SIG-M5 treated with dmso at 0.1 percent for 504 hours (cell line): Measurements from ENCODE around the gene SCAMP5.

Experiments used
- DNase-seq: peaks from one replicate; lab custom pipeline; 2025; ENCODE audit not compliant: unreplicated experiment; lab: John Stamatoyannopoulos, UW

The SCAMP5 gene

DNA sequence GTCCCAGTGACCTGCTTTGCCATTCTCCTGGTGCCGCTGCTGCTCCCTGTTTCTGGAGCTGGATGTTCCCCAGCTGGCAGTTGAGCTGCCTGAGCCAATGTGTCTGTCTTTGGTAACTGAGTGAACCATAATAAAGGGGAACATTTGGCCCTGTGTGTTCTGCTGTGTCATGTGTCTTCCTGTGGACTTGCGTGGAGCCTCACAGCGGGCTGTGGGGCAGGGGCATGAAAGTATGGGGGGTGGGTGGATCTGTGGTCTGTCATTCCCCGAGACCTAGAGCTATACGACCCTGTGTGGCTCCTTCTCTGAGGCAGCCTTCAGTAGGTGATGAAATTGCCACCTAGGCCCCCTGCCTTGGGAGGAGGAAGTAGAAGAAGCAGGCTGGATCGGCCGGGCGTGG is 26.0 kb downstream of the SCAMP5 start:
- DNase-seq: no peak

DNA sequence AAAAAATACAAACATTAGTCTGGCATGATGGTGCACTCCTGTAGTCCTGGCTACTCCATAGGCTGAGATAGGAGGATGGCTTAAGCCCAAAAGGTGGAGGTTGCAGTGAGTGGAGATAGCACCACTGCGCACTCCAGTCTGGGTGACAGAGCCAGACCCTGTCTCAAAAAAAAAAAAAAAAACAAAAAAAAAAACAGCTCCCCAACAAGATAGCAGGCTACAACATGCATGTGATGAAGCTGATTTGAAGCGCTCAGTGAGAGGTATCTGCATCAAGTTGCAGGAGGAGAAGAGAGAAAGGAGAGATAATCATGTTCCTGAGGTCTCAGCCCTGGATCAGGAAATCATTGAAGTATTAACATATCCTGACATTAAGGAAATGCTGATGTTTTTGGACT is 27.4 kb downstream of the SCAMP5 start:
- no peak for DNase-seq

DNA sequence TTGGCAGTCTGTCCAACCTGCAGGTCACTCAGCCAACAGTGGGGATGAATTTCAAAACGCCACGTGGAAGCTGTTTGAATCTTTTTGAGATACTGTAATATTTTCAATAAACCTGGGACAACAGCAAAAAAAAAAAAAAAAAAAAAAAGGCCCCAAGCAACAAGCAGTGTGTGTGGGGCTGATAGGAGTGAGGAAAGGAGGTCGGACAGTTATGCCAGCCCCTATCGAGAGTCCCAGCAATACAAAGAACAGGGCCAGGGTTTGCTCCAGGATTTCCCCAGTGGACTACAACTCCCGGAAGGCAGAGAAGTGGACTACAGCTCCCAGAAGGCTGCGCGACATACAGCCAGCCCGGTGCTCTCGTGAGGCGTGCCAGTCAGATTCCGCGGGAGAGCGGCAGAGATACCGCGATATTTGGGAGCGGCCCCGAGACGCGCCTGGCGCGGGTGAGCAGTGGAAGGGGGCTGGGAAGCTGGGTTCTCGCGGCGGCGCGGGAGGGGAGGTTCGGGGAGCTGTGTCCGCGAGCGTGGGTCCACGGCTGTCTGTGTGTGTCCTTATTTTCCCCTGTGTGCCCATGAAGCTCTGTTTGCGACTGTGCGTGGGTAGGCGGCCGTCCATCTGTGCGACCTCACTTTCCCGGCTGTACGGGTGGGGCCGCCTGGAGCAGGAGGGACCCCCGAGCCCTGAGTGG is 28.0 kb downstream of the SCAMP5 start, which contains the start of gene PPCDC:
Gene PPCDC, plus strand, starts transcription at position 410 of the 691 bp plus-strand sequence. CDS start 4,729 bp downstream, outside the sequence.
- DNase-seq: peak; percentile 97

DNA sequence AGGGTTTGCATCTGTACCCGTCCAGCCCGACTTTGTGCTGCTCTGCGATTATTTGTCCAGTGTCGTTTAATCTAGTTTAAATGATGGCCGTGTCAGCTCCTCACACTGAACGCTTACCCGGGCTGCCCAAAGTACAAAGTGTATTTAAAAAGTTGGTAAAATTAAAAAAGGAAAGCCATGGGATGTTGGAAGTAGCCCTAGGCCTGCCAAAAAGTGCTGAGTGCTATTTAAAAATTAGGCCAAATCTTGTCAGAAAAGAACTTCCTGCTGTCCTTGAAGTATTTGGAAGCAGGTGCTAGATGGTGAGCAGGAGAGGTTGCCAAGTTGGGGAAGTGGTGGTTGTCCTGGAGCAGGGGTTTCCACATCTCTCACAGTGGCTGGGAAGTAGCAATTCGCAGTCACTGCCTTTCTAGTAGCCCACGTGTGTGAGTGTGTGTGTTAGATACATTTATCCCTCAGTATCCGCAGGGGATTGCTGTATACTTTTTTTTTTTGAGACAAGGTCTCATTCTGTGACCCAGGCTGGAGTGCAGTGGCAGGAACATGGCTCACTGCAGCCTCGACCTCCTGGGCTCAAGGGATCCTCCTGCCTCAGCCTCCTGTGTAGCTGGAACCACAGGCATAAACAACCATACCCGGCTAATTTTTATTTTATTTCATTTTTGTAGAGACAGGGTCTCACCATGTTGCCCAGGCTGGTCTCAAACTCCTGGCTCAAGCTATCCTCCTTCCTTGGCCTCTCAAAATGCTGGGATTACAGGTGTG is 28.7 kb downstream of the SCAMP5 start:
- peak; percentile 90 for DNase-seq

DNA sequence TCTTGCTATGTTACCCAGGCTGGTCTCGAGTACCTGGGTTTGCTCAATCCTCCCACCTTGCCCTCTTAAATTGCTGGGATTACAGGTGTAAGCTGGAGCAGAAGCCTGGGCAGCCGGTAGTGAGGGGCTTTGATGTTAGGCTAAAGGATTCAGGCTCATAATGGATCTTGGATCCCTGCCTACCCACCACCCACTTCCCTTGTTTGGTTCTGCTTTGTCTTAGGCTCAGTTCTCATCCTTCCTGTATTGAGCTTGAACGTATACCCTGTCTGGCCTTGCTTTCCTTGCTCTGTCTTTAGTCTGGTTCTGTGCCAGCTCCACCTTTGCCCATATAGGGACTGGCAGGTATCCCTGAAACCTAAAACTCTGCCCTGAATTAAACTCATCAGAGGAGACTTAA is 29.7 kb downstream of the SCAMP5 start:
- DNase-seq: no peak

DNA sequence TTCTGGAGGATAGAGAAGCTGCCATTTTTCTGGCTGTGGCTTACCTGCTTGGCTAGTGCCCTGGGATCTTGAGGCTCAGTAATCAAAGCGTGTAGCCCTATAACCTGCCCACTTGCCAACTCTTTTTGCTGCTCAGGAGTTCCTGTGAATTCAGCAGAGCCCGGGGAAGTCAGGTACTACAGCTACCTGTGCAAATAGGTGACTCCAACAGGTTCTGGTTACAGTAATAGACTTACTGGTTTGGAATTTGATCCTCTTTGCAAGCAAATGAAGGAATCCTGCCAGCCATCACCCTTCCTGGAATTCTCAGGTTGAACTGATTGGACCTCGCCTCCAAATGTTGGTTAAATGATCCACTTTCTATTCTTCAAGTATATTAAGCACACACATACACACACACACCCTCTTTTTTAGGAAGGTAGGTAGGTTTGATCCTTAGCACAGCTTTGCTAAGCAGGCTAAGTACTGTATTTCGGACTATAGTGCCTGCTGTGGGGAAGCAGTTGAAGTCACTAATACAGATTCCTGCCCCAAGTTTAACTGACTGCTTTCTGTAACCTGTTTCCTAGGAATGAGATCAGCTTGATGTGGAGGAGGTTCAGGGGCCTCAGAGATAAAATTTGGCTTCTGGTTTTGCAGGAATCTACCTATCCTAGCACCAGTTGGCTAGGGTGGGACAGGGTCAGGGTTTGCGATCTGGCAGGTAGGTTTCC is 30.3 kb downstream of the SCAMP5 start:
- peak; percentile 14 for DNase-seq

DNA sequence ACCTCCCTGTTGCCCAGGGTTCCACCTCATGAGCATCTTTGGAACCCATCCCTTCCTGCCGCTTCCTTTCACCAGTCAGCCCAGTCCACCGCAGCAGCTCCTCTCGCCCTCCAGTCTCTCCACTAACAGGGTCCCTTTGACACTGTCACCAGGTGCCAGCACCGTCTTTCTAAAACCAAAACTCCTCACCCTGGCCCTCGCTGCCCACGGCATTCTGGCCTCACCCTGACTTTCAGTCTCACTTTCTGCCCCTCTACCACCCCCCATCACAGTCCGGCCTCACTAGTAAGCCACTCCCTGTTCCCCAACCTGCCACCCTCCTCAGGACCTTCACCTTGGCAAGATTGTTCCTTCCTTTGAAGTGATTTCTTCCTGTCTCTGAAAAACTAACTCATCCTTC is 32.2 kb downstream of the SCAMP5 start:
- no peak for DNase-seq

DNA sequence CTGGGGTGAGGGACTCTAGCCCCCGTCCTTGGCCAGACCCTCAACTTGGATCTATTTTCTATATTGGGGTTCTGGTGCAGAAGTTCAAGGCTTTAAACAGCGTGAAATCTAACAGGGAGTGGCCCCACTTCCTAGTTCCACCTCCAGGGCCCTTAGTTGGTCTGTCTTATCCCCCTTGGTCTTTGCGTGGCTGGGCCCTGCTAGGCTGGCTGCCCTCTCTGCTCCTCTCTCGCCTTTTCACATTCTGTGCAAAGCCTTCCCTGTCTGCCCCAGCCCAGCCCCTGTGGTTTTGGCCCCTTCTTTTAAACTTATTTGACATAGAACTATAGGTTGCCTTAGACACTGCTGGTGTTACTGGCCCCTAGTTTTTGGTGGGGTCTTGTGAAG is 33.6 kb downstream of the SCAMP5 start:
- no peak for DNase-seq

DNA sequence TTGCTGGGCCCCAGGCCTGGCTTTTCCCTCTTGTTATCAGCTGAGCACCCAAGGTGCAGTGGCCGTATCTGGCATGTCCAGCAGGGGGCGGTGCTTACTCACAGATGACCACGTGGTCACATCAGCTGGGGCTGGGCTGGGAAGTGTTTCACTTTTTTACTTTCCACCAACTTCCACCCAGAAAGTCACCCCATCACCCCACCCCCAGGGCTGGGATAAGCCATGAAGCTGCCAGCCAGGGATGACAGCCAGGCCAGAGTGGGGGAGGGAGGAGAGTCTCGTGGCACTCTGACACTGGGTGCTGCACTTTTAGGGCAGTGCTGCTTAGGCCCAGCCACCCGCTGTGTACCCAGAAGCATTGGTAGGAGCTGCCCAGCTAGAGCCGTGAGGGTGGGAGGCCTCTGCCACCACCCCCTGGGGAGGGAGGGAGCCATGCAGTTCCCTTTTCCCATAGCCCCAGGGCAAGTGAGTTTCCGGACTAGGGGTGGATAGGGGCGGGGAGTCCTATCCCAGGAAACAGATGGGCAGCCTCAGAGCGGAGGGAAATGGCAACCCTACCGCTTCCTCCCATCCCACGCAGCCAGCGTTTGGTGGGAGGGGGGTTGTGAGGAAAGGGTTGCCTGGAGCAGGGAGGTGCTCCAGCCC is 34.1 kb downstream of the SCAMP5 start:
- peak; percentile 61 for DNase-seq

DNA sequence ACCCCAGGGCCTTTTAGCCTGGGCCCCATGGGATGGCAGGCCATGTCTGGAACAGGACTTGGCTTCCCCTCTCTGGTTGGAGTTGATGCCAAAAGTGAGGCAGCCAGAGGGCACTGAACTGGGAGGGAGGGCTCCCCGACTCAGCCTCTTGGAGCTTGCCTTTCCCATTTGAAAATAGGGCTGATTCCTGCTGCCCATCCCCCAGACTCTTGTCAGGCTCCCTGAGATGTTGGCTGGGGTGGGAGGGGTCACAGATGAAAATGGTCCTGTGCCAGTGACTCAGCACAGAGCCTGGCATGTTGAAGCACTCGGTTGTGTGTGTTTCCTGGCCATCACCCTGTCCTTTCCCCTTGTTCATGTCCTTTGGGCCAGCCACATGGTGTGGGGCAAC is 34.7 kb downstream of the SCAMP5 start:
- no peak for DNase-seq

DNA sequence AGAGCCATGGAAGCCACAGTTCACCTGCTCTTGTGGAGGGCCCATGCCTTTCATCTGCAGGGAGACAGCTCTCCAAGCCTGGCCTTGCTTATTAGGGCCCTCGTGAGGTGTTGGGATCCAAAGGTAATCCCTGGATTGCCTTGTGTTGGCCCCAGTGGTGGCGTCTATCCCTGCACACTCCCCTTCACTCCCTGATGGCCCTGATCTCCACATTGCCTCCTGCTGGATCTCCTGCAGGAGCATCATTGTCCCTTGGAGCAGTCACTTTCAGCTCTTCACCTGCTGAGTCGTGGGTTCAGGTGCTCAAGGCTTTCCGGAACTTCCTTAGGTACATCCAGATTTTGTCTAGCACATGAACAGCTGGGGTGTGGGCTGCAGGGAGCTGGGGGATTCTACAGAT is 35.1 kb downstream of the SCAMP5 start:
- no peak for DNase-seq

DNA sequence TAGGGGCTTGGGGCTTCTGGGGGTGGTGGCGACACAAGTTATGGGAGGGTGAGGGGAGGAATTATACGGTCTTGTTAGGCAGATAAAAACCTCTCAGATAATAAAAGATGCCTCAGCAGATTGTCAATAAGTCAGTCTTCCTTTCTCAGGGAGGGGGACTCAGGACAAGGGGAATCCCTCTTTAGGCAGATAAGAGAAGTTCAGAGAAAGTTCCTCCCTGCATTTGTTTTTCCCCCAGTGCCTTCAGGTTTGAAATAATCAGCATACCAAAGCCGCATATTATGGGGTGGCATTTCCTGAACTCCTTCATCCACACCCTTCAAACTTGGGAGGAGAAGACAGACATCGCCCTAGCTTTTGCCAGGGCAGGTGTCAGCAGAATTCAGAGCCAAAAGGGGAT is 36.5 kb downstream of the SCAMP5 start:
- no peak for DNase-seq

DNA sequence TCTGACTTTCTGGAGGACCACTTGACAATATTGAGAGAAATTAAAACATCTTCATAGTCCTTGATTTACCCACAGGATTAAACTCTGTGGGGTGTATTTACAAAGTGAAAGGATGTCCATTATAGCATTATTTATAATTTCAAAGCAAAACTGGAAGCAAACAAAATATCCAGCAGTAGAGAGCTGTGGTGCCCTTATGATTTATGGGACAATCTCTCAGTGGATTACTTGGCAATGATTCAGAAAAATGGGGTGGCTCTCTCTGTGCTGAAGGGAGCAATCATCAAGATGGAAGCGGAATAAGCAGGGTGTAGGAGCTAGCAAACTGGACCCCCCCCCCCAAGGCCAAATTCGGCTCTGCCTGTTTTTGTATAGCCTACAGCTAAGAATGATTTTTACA is 37.0 kb downstream of the SCAMP5 start:
- no peak for DNase-seq

DNA sequence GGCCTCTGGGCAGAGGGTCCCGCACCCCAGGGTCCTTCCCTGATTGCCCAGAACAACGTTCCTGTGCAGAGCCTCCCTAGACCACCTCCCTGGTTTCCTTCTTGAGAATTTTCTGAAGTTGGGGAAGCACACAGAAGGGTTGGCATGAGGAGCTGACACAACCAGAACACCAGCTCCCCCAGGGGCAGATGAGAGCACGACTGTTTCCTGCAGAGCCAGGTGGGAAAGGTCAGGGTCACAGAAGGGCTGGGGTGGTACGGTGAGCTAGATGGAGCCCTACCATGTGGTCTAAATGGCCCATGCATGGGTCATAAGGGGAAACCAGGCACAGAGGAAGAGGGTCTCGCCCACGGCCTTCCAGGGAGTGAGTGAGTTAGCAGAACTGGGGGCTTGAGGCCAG is 38.4 kb downstream of the SCAMP5 start:
- DNase-seq: no peak

DNA sequence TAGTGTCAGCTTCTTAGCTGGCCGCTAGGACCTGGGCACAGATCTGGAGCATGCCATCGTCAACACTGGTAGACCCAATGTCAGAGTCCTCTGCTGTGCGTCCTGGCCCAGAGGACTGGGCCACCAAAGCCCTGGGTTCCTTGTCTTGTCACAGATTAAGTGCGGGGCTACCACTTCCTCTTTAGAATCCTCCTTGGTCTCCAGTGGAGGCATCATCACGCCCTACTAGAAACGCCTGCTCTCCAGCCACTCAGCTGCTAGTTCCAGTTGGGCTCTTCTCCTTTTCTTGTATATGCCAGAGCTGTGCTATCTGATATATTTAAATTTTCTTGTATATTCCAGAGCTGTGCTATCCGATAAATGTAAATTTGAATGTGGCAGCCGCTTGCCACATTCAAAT is 39.3 kb downstream of the SCAMP5 start:
- DNase-seq: peak; percentile 36

DNA sequence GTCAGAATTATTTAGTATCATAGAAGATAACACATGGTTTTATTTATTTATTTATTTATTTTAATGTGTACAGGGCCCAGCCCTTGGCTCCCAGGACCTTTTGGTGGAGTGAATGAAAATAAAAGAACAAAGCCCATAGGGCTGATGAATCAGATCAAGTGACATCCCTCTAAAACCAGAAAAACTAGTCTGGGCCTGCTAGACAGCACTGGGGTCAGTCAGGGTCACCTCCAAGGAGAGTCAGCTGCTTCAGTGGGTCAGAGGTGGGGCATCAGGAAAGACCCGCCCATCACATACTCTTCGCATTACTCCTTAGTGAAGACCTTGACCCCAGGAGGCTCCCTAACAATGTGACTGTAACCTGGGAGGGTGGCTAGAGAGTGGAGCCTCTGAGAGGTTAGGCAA is 40.9 kb downstream of the SCAMP5 start:
- DNase-seq: peak; percentile 65

DNA sequence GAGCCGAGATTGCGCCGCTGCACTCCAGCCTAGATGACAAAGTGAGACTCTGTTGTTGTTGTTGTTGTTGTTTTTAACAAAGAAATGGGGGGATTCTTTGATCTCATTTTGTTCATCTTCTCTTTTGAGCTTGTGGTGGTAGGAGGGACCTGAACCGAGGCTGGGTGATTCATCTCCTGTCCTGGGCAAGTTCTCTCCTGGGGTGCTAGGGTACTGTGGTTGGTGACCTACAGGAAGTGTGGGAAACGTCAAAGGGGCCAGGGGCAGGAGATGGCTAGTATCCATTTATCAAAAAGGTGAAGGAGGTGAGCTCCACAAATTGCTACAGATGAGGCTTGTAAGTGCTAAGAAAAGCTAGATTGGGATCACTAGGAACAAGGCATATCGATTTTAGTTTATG is 42.3 kb downstream of the SCAMP5 start:
- DNase-seq: no peak

DNA sequence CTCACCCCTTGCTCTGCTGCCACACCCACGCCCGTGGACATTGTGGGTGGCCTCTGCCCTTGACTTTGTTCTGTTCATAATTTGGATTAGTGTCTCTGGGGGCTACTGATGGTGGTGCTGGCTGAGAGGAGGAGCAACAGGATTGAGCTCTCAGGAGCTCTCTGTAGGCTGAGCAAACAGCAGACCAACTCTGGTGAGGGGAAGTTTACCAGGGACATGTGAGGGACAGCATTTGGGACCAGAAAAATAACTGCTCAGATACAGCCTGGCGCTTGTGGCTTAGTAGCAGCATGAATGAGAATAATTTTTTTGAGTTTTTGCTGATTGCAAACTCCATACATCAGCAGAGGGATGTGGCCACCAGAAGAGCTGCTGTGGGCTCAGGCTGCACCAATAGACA is 42.9 kb downstream of the SCAMP5 start:
- DNase-seq: no peak

DNA sequence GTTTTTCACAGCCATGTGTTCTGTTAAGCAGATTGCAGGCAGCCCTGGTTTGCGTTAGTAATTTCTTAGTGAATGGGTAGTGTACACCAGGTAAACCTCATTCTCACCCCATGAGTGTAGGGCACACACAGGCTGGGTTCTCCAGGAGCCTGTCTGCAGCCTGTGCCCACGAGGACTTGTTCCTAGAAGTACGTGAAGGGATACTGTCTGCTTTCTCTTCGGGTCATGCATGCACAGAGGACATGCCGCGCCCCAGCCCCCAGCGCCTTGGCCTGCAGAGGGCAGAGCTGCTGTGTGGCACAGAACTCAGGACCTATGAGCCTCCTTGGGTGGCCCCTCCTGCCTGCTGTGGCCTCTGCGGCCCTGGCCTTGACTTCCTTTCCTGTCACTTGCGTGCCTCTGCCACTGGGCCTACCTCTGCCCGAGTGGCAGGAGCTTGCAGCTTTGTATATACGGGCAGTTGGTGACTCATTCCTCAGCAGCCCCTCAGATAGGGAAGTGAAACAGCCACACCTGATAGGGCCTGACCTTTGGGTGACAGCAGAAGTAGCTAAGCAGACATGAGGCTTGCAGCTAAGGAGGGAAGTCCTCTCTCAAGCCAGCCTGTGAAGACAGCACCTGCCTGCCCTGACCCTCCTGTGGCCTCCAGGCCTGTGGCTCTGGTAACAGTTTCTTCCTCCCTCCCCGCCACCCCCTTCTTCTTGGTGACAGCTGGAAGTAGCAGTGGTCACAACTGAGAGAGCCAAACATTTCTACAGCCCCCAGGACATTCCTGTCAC is 47.6 kb downstream of the SCAMP5 start:
- DNase-seq: peak; percentile 97

DNA sequence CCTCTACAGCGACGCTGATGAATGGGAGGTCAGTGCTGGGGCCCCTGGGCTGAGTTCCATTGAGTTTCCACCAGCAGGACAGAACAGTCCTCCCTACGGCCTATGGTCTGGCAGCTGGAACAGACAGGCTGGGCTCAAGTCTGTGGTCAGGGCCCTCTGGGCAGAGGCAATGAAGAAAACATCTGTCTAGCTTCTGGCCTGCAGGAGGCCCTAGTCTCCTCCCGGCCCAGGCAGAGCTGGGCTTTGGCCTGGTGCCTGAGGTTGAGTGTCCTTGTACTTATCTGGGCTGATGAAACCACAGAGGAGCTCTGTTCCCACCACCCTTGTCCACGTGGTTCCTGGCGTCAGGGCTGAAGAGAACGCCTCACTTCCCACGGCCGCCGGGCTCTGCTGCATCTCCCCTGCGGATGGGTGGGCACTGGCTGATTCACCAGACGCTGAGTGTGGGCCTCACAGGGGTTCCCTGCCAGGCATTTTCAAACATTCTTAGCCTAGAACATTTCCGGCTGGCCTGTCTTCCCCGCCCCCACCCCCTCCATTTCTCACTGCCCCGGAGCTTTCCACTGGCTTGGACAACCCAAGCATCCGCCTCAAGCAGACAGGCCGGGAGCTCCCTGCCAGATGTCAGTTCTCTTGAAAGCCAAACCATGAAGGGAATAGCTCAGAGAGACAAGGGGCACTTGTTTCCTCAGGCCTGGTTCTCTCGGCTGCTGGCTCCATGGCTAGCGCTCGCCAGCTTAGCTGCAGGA is 48.3 kb downstream of the SCAMP5 start:
- DNase-seq: peak; percentile 55
